DMS79 treated with DMSO at 0.1 percent for 48 hours (cell line): ENCODE measurements around the gene SLX9.
A peak's percentile ranks its signal among the peaks of the same experiment; 100 is the strongest.

ENCODE experiments used
- DNase-seq: peaks from one replicate; lab custom pipeline; 2025; lab: John Stamatoyannopoulos, UW

SLX9 gene

GRCh38 chr21:44939532-44940115 is at the start of gene SLX9:
SLX9 (plus strand) TSS chr21:44940029; CDS start chr21:44940058, 29 bp downstream.
- DNase-seq = peak; percentile 78

GRCh38 chr21:44890338-44890931 is 49.4 kb upstream of the SLX9 start:
- no peak for DNase-seq

GRCh38 chr21:44890961-44891541 is 48.8 kb upstream of the SLX9 start:
- no peak for DNase-seq

GRCh38 chr21:44891631-44892031 is 48.2 kb upstream of the SLX9 start:
- no peak for DNase-seq

- no peak for DNase-seq
These were observed 47.7 kb upstream of the SLX9 start for GRCh38 chr21:44892095-44892494.

- peak; percentile 21 for DNase-seq
These were observed 47.1 kb upstream of the SLX9 start for GRCh38 chr21:44892536-44893277.

GRCh38 chr21:44893278-44893556 is 46.6 kb upstream of the SLX9 start:
- DNase-seq = no peak

- DNase-seq = no peak
These were observed 45.7 kb upstream of the SLX9 start for GRCh38 chr21:44893948-44894656.

GRCh38 chr21:44894687-44895302 is 45.0 kb upstream of the SLX9 start:
- DNase-seq = no peak

- no peak for DNase-seq
These were observed 44.0 kb upstream of the SLX9 start for GRCh38 chr21:44895859-44896258.

- DNase-seq = no peak
These were observed 43.1 kb upstream of the SLX9 start for GRCh38 chr21:44896561-44897286.

GRCh38 chr21:44897326-44898010 is 42.4 kb upstream of the SLX9 start:
- no peak for DNase-seq

- DNase-seq = no peak
These were observed 41.8 kb upstream of the SLX9 start for GRCh38 chr21:44898011-44898488.

GRCh38 chr21:44898851-44899767 is 40.7 kb upstream of the SLX9 start:
- DNase-seq = no peak

GRCh38 chr21:44899768-44900558 is 39.9 kb upstream of the SLX9 start:
- DNase-seq = no peak

- DNase-seq = no peak
These were observed 39.1 kb upstream of the SLX9 start for GRCh38 chr21:44900559-44901251.

- no peak for DNase-seq
These were observed 38.3 kb upstream of the SLX9 start for GRCh38 chr21:44901391-44902074.
